Mammary epithelial cell (primary cell): ENCODE data around the gene COL19A1.

Experiments
- CTCF ChIP-seq, 2 donors: IDR thresholded peaks in 1 of 2; conservative IDR thresholded peaks in 1 of 2; 2 replicates each; pipeline ENCODE4 v1.5.1; 2011 to 2012; ENCODE audit warnings: inconsistent platforms in 2 of 2, low read length in 2 of 2, mild to moderate bottlenecking in 2 of 2, control low read depth in 1 of 2, low read depth in 1 of 2; ENCODE audit not compliant: insufficient read depth in 1 of 2; ENCODE audit errors: extremely low read depth in 1 of 2
- EZH2 ChIP-seq: IDR thresholded peaks from 2 replicates; pipeline ENCODE4 v1.6.1; 2012; ENCODE audit warnings: low read length, inconsistent platforms, borderline replicate concordance

DNA sequence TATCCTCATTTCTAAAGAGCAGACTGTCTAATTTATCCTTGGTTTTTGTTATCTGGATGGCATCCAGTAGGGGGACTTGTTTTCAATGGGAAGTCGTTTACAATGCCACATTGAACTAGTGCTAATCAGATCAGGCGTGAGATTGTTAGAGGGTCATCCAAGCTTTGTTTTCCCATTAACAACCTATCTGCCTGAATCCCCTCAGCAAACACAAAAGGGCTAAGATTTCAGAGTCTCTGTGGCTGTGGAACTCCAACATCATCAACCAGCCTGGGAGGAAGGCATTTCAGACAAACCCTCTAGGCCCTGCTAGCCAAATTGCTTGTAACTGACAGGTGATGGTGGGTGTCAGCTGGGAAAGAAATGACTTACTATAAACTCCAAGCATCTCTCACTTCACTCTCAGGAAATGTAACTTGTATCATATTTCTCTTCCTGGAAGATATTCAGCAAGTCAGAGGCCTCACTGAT lies 47.7 kb downstream of the COL19A1 start:
- TF ChIP-seq CTCF (conservative IDR thresholded peaks at IDR 0.05 in 1 of 2, IDR thresholded peaks at IDR 0.05 in 1 of 2; ENCODE audit: extremely low read depth in 1 of 2, insufficient read depth in 1 of 2, low read depth in 1 of 2, low read length in 2 of 2) = no peak
- no peak for TF ChIP-seq EZH2
